OCI-LY7 (cell line): Measurements from ENCODE around the gene TSR1.

Experiments used
- CTCF ChIP-seq: fragments of 200-600 bp; sonication (generic); conservative IDR thresholded peaks from 2 replicates; pipeline ENCODE4 v1.5.1; 2014; ENCODE audit warnings: mild to moderate bottlenecking, antibody characterized with exemption, low read length, moderate library complexity, mixed read lengths
- EZH2phosphoT487 ChIP-seq: fragments of 200-600 bp; sonication (generic); IDR thresholded peaks from 2 replicates; pipeline ENCODE4 v1.6.1; 2018; ENCODE audit warnings: low read depth, borderline replicate concordance, mild to moderate bottlenecking, mixed run types, antibody characterized with exemption, low read length, moderate library complexity, mixed read lengths

GRCh38 chr17:2369551-2370210 lies 33.4 kb upstream of the TSR1 start:
- TF ChIP-seq CTCF (peak; percentile 50), EZH2phosphoT487 (no peak)
